Upper lobe of right lung (tissue), 1 donor: ENCODE data around the gene B3GNT2. TPM values are rescaled to one million over a fixed set of nuclear protein-coding genes. Genes with fewer than 3 reads are reported as not detected.

Source experiments
- ATAC-seq: fragments of 200-7000 bp; cut with Tn5 transposase; one replicate; pipeline ENCODE4 v1.9.1; 2020; ENCODE audit warnings: mild to moderate bottlenecking, moderate library complexity
- DNase-seq: peaks from one replicate; pipeline ENCODE4 v3.0.0-alpha.2; 2020
- H3K27ac ChIP-seq: fragments of 200-600 bp; one replicate; pipeline ENCODE4 v1.8.0; 2022
- H3K27me3 ChIP-seq: fragments of 200-600 bp; one replicate; pipeline ENCODE4 v1.8.0; 2022; ENCODE audit warnings: mild to moderate bottlenecking
- H3K36me3 ChIP-seq: fragments of 200-600 bp; one replicate; pipeline ENCODE4 v1.8.0; 2022
- H3K4me1 ChIP-seq: fragments of 200-600 bp; one replicate; pipeline ENCODE4 v1.8.0; 2022
- H3K4me3 ChIP-seq: fragments of 200-600 bp; one replicate; pipeline ENCODE4 v1.8.0; 2022; ENCODE audit warnings: mild to moderate bottlenecking
- H3K9me3 ChIP-seq: fragments of 200-600 bp; one replicate; pipeline ENCODE4 v1.8.0; 2022
- intact Hi-C: fragments of 100-400 bp; cut with DNase I; formaldehyde crosslinking; loops from one replicate; pipeline ENCODE4 v1.11.0; 2022
- total RNA-seq: library from RNA; stranded (reverse); fragmentation: NEBNext Ultra II Directional; extraction: Animal tissue kit (Norgen Biotek cat#: 25700); gene quantifications from one replicate; pipeline ENCODE4 v1.2.1, GENCODE V29; 2021
- TF ChIP-seq, protein P1 (sequence below): fragments of 200-600 bp; IDR thresholded peaks from one replicate; pipeline ENCODE4 v1.8.0; 2022; ENCODE audit warnings: antibody characterized with exemption
- donor health status: DM: no; HTN: yes; CAD: no; lungs with severe emphysema.

Gene B3GNT2
- total RNA-seq, 1 donor from 2014 or later = 38.6 TPM

DNA sequence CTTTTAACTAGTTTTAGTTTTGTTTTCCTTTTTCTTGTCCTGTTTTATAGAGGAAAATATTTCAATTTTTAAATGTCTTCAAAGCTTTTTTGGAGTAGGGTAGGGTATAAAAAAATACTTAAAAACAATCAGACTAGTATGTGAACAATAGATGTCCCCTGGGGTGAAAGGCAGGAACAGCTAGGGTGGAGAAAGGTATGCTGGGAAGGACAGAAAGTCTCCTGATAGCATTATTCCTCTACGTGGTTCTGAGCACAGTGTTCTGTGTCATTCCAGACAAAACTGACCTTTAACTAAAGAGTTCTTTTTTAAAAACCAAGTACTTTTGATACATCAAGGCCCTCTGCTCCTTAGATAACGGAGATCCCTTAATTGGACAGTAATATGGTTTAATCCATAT is 32.1 kb upstream of the B3GNT2 start:
- no peaks in the 10 kb centered on the region for H3K27me3 ChIP-seq
- no peaks in the 10 kb centered on the region for H3K9me3 ChIP-seq
- no peak overlapping the region for H3K27ac ChIP-seq
- H3K36me3 ChIP-seq = no peaks in the 10 kb centered on the region
- no peak overlapping the region for H3K4me3 ChIP-seq
- H3K4me1 ChIP-seq = no peaks in the 10 kb centered on the region
- DNase-seq (no peak), ATAC-seq (no peak)
- intact Hi-C loops = no loop called here
- TF ChIP-seq, protein P1, sequence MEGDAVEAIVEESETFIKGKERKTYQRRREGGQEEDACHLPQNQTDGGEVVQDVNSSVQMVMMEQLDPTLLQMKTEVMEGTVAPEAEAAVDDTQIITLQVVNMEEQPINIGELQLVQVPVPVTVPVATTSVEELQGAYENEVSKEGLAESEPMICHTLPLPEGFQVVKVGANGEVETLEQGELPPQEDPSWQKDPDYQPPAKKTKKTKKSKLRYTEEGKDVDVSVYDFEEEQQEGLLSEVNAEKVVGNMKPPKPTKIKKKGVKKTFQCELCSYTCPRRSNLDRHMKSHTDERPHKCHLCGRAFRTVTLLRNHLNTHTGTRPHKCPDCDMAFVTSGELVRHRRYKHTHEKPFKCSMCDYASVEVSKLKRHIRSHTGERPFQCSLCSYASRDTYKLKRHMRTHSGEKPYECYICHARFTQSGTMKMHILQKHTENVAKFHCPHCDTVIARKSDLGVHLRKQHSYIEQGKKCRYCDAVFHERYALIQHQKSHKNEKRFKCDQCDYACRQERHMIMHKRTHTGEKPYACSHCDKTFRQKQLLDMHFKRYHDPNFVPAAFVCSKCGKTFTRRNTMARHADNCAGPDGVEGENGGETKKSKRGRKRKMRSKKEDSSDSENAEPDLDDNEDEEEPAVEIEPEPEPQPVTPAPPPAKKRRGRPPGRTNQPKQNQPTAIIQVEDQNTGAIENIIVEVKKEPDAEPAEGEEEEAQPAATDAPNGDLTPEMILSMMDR = no peak

DNA sequence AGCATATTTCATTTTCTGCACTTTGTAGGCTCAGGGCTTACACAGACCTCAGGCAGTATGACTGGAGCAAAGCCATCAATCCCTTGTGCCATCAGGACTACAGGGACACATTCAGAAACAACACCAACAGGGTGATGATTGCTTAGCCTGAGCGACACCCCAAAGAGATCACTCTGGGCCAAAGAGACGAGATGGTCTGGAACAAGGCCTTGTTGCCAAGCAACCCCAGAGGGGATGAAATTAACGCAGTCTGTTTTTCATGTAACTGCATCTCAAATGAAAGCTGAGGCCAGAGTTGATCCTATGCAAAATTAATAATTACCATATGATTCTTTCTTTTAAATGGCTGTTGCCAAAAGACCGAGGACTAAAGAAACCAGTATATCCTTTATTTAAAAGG is 20.2 kb upstream of the B3GNT2 start:
- no peak for DNase-seq
- Histone ChIP-seq H3K4me3 (no peak overlapping the region), H3K27ac (no peak overlapping the region), H3K27me3 (no peaks in the 10 kb centered on the region), H3K4me1 (peaks cover 13% of the 10 kb centered on the region), H3K9me3 (no peaks in the 10 kb centered on the region), H3K36me3 (no peaks in the 10 kb centered on the region)
- intact Hi-C loops = no loop called here
- TF ChIP-seq, protein P1 = no peak
- no peak for ATAC-seq

DNA sequence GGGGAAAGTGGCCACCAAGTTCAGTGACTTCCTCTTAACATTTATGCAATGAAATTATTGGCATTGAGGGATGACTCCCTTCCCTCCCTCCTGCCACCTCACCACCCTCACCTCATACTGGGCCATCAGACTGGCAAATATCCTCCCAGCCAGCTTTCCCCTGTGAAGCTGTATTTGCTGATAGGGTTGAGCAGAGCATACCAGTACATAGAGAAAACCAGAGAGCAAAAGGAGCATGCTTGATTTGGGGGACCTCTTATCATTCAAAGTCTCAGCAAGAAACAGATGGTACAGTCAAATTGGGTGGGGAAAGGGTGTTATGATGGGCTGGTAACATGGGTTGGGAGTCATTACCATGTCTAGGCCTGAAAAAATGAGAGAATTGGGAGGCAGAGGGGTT is 19.1 kb upstream of the B3GNT2 start:
- H3K4me3 ChIP-seq = no peak overlapping the region
- H3K27me3 ChIP-seq = no peaks in the 10 kb centered on the region
- ATAC-seq = no peak
- intact Hi-C loops = no loop called here
- no peaks in the 10 kb centered on the region for H3K9me3 ChIP-seq
- no peak overlapping the region for H3K27ac ChIP-seq
- no peaks in the 10 kb centered on the region for H3K36me3 ChIP-seq
- DNase-seq = no peak
- peaks cover 13% of the 10 kb centered on the region for H3K4me1 ChIP-seq
- TF ChIP-seq, protein P1 = no peak

DNA sequence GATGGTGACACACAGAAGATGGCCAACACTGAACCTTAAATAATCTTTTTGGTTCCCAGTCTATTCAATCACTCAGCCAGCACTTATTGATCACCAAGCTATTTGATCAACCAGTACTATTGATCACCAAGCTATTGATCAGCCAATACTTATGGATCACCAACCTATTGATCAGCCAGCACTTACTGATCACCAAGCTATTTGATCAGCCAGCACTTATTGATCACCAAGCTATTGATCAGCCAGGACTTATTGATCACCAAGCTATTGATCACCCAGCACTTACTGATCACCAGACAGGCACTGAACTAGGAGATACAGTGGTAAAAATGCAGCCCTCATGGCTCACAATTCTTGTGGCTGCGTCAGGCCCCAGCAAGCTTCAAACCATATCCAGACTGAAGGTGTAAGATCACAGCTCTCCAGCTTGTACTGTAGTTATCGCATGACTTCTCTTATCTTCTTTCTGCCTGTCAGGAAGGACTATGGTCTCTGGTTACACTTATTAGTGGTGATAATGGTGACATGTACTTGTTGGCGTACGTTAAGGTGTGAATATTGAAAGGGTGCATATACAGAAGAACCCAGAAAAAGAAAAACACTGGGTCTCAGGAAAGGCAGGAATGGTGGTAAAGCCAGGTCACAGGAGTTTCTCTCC is 18.4 kb upstream of the B3GNT2 start:
- TF ChIP-seq, protein P1 = no peak
- intact Hi-C loops = no loop called here
- no peaks in the 10 kb centered on the region for H3K36me3 ChIP-seq
- peaks cover 13% of the 10 kb centered on the region for H3K4me1 ChIP-seq
- H3K4me3 ChIP-seq = no peak overlapping the region
- no peaks in the 10 kb centered on the region for H3K27me3 ChIP-seq
- DNase-seq (no peak), ATAC-seq (no peak)
- no peak overlapping the region for H3K27ac ChIP-seq
- no peaks in the 10 kb centered on the region for H3K9me3 ChIP-seq

DNA sequence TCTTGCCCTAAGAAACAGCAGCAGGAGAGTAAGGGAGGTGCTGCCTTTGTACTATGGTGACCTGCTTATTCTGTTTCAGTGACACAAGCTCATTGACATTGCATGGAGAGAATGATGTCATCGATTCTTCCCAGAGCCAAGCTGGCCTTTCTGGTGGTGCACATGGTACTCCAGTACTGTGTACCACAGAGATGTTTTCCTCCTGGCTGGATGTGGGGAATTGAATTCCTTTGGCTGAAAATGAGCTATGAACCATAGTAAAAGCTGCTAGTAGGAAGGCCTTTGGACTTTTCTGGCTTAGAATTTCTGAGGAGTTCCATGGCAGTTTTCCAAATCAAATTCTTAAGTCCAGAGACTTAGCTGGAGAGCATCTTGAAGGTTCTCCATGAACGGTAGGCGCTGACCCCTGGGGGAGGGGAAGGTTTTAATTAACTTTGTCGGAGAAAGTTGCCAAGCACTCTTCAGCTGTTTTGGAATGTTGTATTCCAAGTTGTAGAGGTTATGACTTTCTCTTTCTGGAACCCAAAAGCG is 17.1 kb upstream of the B3GNT2 start:
- Histone ChIP-seq H3K4me3 (no peak overlapping the region), H3K9me3 (no peaks in the 10 kb centered on the region), H3K27me3 (no peaks in the 10 kb centered on the region), H3K27ac (peak overlapping the region; percentile 49), H3K36me3 (no peaks in the 10 kb centered on the region), H3K4me1 (peaks cover 13% of the 10 kb centered on the region)
- DNase-seq (no peak), ATAC-seq (peak; percentile 85)
- TF ChIP-seq, protein P1 = no peak
- intact Hi-C loops = no loop called here
